ENCODE data around the gene THRB. TPM values are rescaled to one million over a fixed set of nuclear protein-coding genes. Genes with fewer than 3 reads are reported as not detected.

Gene THRB
- total and polyA plus RNA-seq, 2 donors (not counting 3 experiments of a cell fraction or from before 2014, with no cell fraction given): 0.06 TPM; not detected in 1

GRCh38 chr3:24388159-24388558 is 106.5 kb downstream of the THRB start:
- no peaks in the 10 kb centered on the region for H3K36me3 ChIP-seq (ENCODE audit: control insufficient read depth in 2 of 2, extremely low read depth in 1 of 2, insufficient read depth in 2 of 2, low read length in 2 of 2)
- intact Hi-C loops (cut with micrococcal nuclease): no loop called here
- H3K79me2 ChIP-seq (ENCODE audit: control insufficient read depth, insufficient read depth, low read length): no peaks in the 10 kb centered on the region
- no peak overlapping the region for H3K9ac ChIP-seq (replicated peaks; ENCODE audit: extremely low read depth, insufficient read depth, low read length)
- dilution Hi-C loops (cut with MboI; ENCODE audit: extremely low pct_ligation_motif_present, low sequenced_read_pairs): no loop called here
- no TSS peak for BruUV-seq (replicated peaks)
- H3K4me1 ChIP-seq (ENCODE audit: control insufficient read depth, extremely low read depth, insufficient read depth, low read length): no peaks in the 10 kb centered on the region
- DNase-seq (ENCODE audit: low read depth, low spot score): no peak
- no peak overlapping the region for H2AFZ ChIP-seq (ENCODE audit: low read depth, low read length)
- peaks cover 0 to under 1% of the 10 kb centered on the region in 2 experiments for H3K27me3 ChIP-seq (ENCODE audit: control insufficient read depth in 2 of 2, insufficient read depth in 2 of 2, low read length in 2 of 2)
- H3K9me1 ChIP-seq (replicated peaks; ENCODE audit: control insufficient read depth, extremely low read depth, insufficient read depth, low read length): no peaks in the 10 kb centered on the region
- no peak for FAIRE-seq
- TF ChIP-seq CTCF (IDR thresholded peaks at IDR 0.05; ENCODE audit: extremely low read depth in 1 of 2, insufficient read depth in 1 of 2, low read depth in 1 of 2, low read length in 2 of 2) (no peak), POLR2AphosphoS5 (IDR thresholded peaks at IDR 0.05; ENCODE audit: insufficient read depth, low read depth, low read length) (no peak), MYC (IDR thresholded peaks at IDR 0.05; ENCODE audit: low read depth, low read length) (no peak), GATA2 (IDR thresholded peaks at IDR 0.05; ENCODE audit: insufficient read depth, insufficient read length, low read depth, low read length) (no peak), JUN (IDR thresholded peaks at IDR 0.05; ENCODE audit: borderline replicate concordance, insufficient read depth, insufficient read length, low read depth) (no peak), POLR2A (IDR thresholded peaks at IDR 0.05; ENCODE audit: low read depth, low read length) (no peak), MAX (IDR thresholded peaks at IDR 0.05; ENCODE audit: insufficient read depth, insufficient read length) (no peak), EZH2 (IDR thresholded peaks at IDR 0.05; ENCODE audit: borderline replicate concordance, low read depth, low read length, severe bottlenecking) (no peak), FOS (IDR thresholded peaks at IDR 0.05; ENCODE audit: borderline replicate concordance, insufficient read depth, low read length) (no peak)
- H3K4me3 ChIP-seq (replicated peaks in 1 of 3; ENCODE audit: insufficient read depth in 1 of 3, low read depth in 1 of 3, low read length in 3 of 3): no peak overlapping the region
- H3K27ac ChIP-seq (ENCODE audit: insufficient read depth, low read depth, low read length): no peak overlapping the region
- H3K4me2 ChIP-seq (ENCODE audit: insufficient read depth, low read length): no peak overlapping the region
- POLR2A ChIA-PET: no interaction called here
- CTCF ChIA-PET: interaction anchor here (1.1 kb wide), 1 partner anchor 123 kb away, joined by 3 read pairs; no protein-coding TSS in a partner anchor
- no peaks in the 10 kb centered on the region for H4K20me1 ChIP-seq (replicated peaks; ENCODE audit: control insufficient read depth, extremely low read depth, insufficient read depth, low read length)
- H3K9me3 ChIP-seq (replicated peaks; ENCODE audit: control insufficient read depth, insufficient read depth, low read length): no peaks in the 10 kb centered on the region

Measured in endothelial cell of umbilical vein (primary cell).